Esophagus muscularis mucosa (tissue), 4 donors: ENCODE measurements around the gene ADCY5. TPM values are rescaled to one million over a fixed set of nuclear protein-coding genes. Genes with fewer than 3 reads are reported as not detected.

ENCODE experiments used
- DNase-seq: peaks from one replicate; pipeline ENCODE4 v3.0.0-alpha.2; 2017; ENCODE audit errors: extremely low spot score
- H3K27ac ChIP-seq, 4 donors: fragments of 200-600 bp; sonication (generic); replicated peaks in 1 of 4; 1 replicate in 3 of 4; 2 replicates in 1 of 4; pipeline ENCODE4 v1.5.1; 2016 to 2019; ENCODE audit warnings: mild to moderate bottlenecking in 1 of 4
- H3K27me3 ChIP-seq, 4 donors: fragments of 200-600 bp; sonication (generic); one replicate each; pipeline versions ENCODE4 v1.5.1 to v1.6.0; 2016 to 2019
- H3K36me3 ChIP-seq, 4 donors: fragments of 200-600 bp; sonication (generic); one replicate each; pipeline ENCODE4 v1.5.1; 2016 to 2019
- H3K4me1 ChIP-seq, 4 donors: fragments of 200-600 bp; sonication (generic); one replicate each; pipeline ENCODE4 v1.5.1; 2016 to 2019
- H3K4me3 ChIP-seq, 4 donors: fragments of 200-600 bp; sonication (generic); 1 replicate in 2 of 4; 2 replicates in 2 of 4; pipeline ENCODE4 v1.5.1; 2016 to 2019; ENCODE audit warnings: mild to moderate bottlenecking in 4 of 4, moderate library complexity in 1 of 4
- H3K9me3 ChIP-seq, 4 donors: fragments of 200-600 bp; sonication (generic); 1 replicate in 3 of 4; 2 replicates in 1 of 4; pipeline ENCODE4 v1.5.1; 2016 to 2019
- CTCF ChIP-seq, 3 experiments: fragments of 200-600 bp in 2 of 3; fragments of 450-650 bp in 1 of 3; sonication (generic) in 2 of 3; IDR thresholded peaks; one replicate each; pipeline ENCODE4 v1.5.1; 2017 to 2019; ENCODE audit warnings: antibody characterized with exemption in 3 of 3, mild to moderate bottlenecking in 2 of 3, moderate library complexity in 1 of 3
- EP300 ChIP-seq: sonication (generic); formaldehyde crosslinking; IDR thresholded peaks from one replicate; pipeline ENCODE4 v1.6.1; 2017; ENCODE audit warnings: antibody characterized with exemption
- POLR2A ChIP-seq: fragments of 450-650 bp; IDR thresholded peaks from one replicate; pipeline ENCODE4 v1.6.1; 2017; ENCODE audit warnings: antibody characterized with exemption, moderate library complexity, mild to moderate bottlenecking, low read depth
- POLR2AphosphoS5 ChIP-seq, 2 donors: sonication (generic); formaldehyde crosslinking; IDR thresholded peaks; one replicate each; pipeline ENCODE4 v1.6.1; 2017; ENCODE audit warnings: antibody characterized with exemption in 2 of 2
- WGBS: methylation state at CpG from one replicate; pipeline ENCODE4 v1.1.5; 2018; 5-methylcytosine and 5-hydroxymethylcytosine counted together
- intact Hi-C: fragments of 100-400 bp; cut with DNase I; formaldehyde crosslinking; loops from one replicate; pipeline ENCODE4 v1.15.1; 2023
- total RNA-seq, 4 donors: library from RNA; depleted of rRNA; stranded (reverse); fragments of >200 nt; gene quantifications; one replicate each; pipeline versions ENCODE4 v1.1.0 to v1.2.1, GENCODE V29; 2016

The ADCY5 gene
- total RNA-seq, 4 donors from 2014 or later, result 133 to 228 (median 189) TPM

GRCh38 chr3:123287962-123288302, 161.0 kb downstream of the ADCY5 start:
- WGBS, result 65% methylated on average over 6 of the region's 6 CpGs
- peaks cover 57 to 100% (median 81%) of the 10 kb centered on the region in 4 donors for H3K36me3 ChIP-seq
- TF ChIP-seq CTCF (IDR thresholded peaks at IDR 0.05) (no peak), POLR2A (no peak)
- no peaks in the 10 kb centered on the region for H3K27me3 ChIP-seq
- no peak for DNase-seq
- peaks cover 0 to 21% (median 13%) of the 10 kb centered on the region in 4 donors for H3K4me1 ChIP-seq
- intact Hi-C loops, result no loop called here
- H3K27ac ChIP-seq, result peak overlapping the region in 1 of 4 donors; percentile 6
- H3K9me3 ChIP-seq, result no peaks in the 10 kb centered on the region
- H3K4me3 ChIP-seq, result no peak overlapping the region

GRCh38 chr3:123287051-123287961, 161.6 kb downstream of the ADCY5 start:
- Histone ChIP-seq H3K4me3 (no peak overlapping the region), H3K27ac (peak overlapping the region in 2 of 4 donors; percentile 6 to 31), H3K4me1 (peaks cover 0 to 21% (median 12%) of the 10 kb centered on the region in 4 donors), H3K27me3 (no peaks in the 10 kb centered on the region), H3K36me3 (peaks cover 61 to 100% (median 82%) of the 10 kb centered on the region in 4 donors), H3K9me3 (no peaks in the 10 kb centered on the region)
- no peak for TF ChIP-seq POLR2A
- no peak for TF ChIP-seq EP300
- no peak for TF ChIP-seq POLR2AphosphoS5 (IDR thresholded peaks at IDR 0.05)
- no peak for TF ChIP-seq CTCF (IDR thresholded peaks at IDR 0.05)
- peak; percentile 81 for DNase-seq
- intact Hi-C loops, result no loop called here
- 88% methylated on average over 14 of the region's 14 CpGs for WGBS

GRCh38 chr3:123286308-123287023, 162.4 kb downstream of the ADCY5 start:
- 82% methylated on average over 4 of the region's 16 CpGs for WGBS
- intact Hi-C loops, result no loop called here
- Histone ChIP-seq H3K4me1 (peaks cover 0 to 21% (median 12%) of the 10 kb centered on the region in 4 donors), H3K4me3 (no peak overlapping the region), H3K27me3 (no peaks in the 10 kb centered on the region), H3K36me3 (peaks cover 63 to 100% (median 79%) of the 10 kb centered on the region in 4 donors), H3K27ac (no peak overlapping the region), H3K9me3 (no peaks in the 10 kb centered on the region)
- peak; percentile 87 for DNase-seq
- TF ChIP-seq EP300 (no peak), CTCF (IDR thresholded peaks at IDR 0.05) (peak; percentile 24 to 59 (median 28)), POLR2A (no peak), POLR2AphosphoS5 (IDR thresholded peaks at IDR 0.05) (no peak)

DNA sequence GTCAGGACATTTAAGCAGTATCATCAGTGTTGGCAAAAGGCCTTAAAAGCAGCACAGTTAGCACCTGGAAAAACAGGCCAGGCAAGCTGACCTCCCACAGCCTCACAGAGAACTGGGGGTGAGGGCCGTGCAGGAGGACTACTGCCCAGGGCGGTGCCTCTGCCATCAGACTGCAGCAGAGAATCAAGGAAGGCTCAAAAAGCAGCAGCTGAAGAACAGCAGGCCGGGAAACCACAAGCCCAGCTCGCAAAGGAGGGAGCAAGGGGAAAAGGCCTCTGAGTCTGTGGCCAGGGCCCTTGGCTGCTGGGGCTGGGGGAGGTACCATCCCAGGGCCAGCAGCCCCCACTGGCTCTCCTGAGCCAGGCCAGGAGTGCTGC, 163.0 kb downstream of the ADCY5 start:
- intact Hi-C loops, result no loop called here
- DNase-seq, result no peak
- TF ChIP-seq CTCF (IDR thresholded peaks at IDR 0.05) (no peak), POLR2A (no peak), POLR2AphosphoS5 (IDR thresholded peaks at IDR 0.05) (no peak), EP300 (no peak)
- H3K27ac ChIP-seq, result no peak overlapping the region
- no peak overlapping the region for H3K4me3 ChIP-seq
- H3K4me1 ChIP-seq, result peaks cover 0 to 17% (median 9%) of the 10 kb centered on the region in 4 donors
- H3K9me3 ChIP-seq, result no peaks in the 10 kb centered on the region
- peaks cover 63 to 100% (median 76%) of the 10 kb centered on the region in 4 donors for H3K36me3 ChIP-seq
- H3K27me3 ChIP-seq, result no peaks in the 10 kb centered on the region
- WGBS, result 88% methylated on average over 4 of the region's 4 CpGs
